Body of pancreas (tissue), 4 donors: ENCODE data around the gene GNL3. TPM values are rescaled to one million over a fixed set of nuclear protein-coding genes. Genes with fewer than 3 reads are reported as not detected.

ENCODE experiments used
- ATAC-seq: fragments of 150-250 bp; one replicate; pipeline ENCODE4 v1.9.1; 2016
- DNase-seq, 4 donors: peaks; one replicate each; pipeline ENCODE4 v3.0.0-alpha.2; 2019
- H3K27ac ChIP-seq, 4 donors: fragments of 200-600 bp; sonication (generic); 1 replicate in 3 of 4; 2 replicates in 1 of 4; pipeline versions ENCODE4 v1.5.1 to v1.6.1; 2016 to 2019; ENCODE audit warnings: mild to moderate bottlenecking in 1 of 4, mixed read lengths in 1 of 4, moderate library complexity in 1 of 4
- H3K27me3 ChIP-seq, 2 donors: fragments of 200-600 bp; sonication (generic); one replicate each; pipeline ENCODE4 v1.6.0; 2016; ENCODE audit warnings: mild to moderate bottlenecking in 1 of 2
- H3K36me3 ChIP-seq, 2 donors: fragments of 200-600 bp; sonication (generic); replicated peaks in 1 of 2; 2 replicates each; pipeline ENCODE4 v1.5.1; 2016; ENCODE audit warnings: low read depth in 2 of 2; ENCODE audit not compliant: insufficient read depth in 1 of 2
- H3K4me1 ChIP-seq: fragments of 200-600 bp; sonication (generic); one replicate; pipeline ENCODE4 v1.6.0; 2016
- H3K4me3 ChIP-seq, 2 donors: fragments of 200-600 bp; sonication (generic); 1 replicate in 1 of 2; 2 replicates in 1 of 2; pipeline ENCODE4 v1.5.1; 2016 to 2019
- H3K9me3 ChIP-seq, 3 donors: fragments of 200-600 bp; sonication (generic); 1 replicate in 2 of 3; 2 replicates in 1 of 3; pipeline ENCODE4 v1.5.1; 2016
- POLR2A ChIP-seq, 3 donors: fragments of 450-650 bp; IDR thresholded peaks; one replicate each; pipeline ENCODE4 v1.6.1; 2016; ENCODE audit warnings: antibody characterized with exemption in 3 of 3, mild to moderate bottlenecking in 2 of 3
- WGBS, 2 donors: methylation state at CpG; one replicate each; pipeline ENCODE4 v1.1.5; 2017; 5-methylcytosine and 5-hydroxymethylcytosine counted together
- intact Hi-C: fragments of 100-400 bp; cut with DNase I; formaldehyde crosslinking; loops from one replicate; pipeline ENCODE4 v1.15.1; 2023
- total RNA-seq, 2 donors: library from RNA; depleted of rRNA; stranded (reverse); fragments of >200 nt; gene quantifications; one replicate each; pipeline ENCODE4 v1.1.0, GENCODE V29; 2016
- TF ChIP-seq, protein P1 (sequence below), 7 experiments: fragments of 450-650 bp in 4 of 7; fragments of 200-600 bp in 3 of 7; sonication (generic) in 3 of 7; IDR thresholded peaks; one replicate each; pipeline ENCODE4 v1.5.1; 2016 to 2019; ENCODE audit warnings: antibody characterized with exemption in 7 of 7

The GNL3 gene
- total RNA-seq, 2 donors from 2014 or later: 46.2 to 122 TPM

DNA sequence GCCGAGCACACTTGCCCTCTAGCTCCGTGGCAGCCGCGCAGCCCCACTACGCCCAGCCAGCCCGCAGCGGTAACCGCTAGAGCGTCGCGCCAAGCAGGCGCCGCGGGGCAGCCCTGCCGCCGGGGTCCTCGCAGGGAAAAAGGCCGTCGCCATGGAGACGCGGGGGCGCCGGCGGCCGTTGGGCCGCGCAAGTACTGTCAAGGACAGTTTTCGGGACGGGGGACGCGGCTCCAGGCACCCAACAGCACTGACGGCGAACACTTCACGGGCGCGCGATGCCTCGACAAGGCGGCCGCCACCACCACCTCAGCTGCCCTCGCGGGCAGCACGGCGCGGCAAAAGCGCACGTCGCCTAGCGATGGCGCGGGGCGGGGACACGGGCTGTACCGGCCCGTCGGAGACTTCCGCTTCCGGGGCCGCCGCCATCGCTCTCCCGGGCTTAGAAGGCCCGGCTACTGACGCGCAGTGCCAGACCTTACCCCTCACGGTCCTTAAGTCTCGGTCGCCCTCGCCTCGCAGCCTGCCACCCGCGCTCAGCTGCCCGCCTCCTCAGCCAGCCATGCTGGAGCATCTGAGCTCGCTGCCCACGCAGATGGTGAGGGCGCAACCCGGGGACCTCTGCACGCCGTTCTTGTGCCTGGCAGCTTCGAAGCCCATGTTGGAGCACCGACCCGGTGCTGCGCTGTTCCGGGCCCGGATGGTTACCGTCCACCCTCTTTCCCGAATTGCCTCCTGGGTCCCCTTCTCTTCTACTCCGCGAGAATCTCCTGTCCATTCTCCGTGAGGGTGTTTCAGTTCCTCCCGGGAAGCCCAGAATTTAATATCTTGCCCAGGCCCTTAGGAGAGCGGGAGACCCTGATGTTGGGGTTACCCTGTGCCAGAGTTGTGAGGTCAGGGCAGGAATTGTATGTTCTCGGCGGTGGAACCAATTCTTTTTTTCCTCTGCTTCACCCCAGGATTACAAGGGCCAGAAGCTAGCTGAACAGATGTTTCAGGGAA, 20.2 kb downstream of the GNL3 start, which contains the start of the genes GLT8D1 and SPCS1:
GLT8D1 (minus strand) TSS at position 104 of the 999 bp plus-strand sequence. CDS start 5,331 bp downstream, outside the sequence.
SPCS1 (plus strand) TSS at position 419 of the 999 bp plus-strand sequence; CDS start at position 560, 141 bp downstream.
- intact Hi-C loops: no loop called here
- Histone ChIP-seq H3K9me3 (no peaks in the 10 kb centered on the region), H3K27me3 (no peaks in the 10 kb centered on the region), H3K4me1 (peaks cover 33% of the 10 kb centered on the region), H3K4me3 (peak within 1 kb of the TSS; percentile 89 to 92), H3K27ac (peak within 1 kb of the TSS; percentile 56 to 89 (median 72)), H3K36me3 (peaks cover 0 to 1% of the 10 kb centered on the region in 2 donors)
- TF ChIP-seq, protein P1, sequence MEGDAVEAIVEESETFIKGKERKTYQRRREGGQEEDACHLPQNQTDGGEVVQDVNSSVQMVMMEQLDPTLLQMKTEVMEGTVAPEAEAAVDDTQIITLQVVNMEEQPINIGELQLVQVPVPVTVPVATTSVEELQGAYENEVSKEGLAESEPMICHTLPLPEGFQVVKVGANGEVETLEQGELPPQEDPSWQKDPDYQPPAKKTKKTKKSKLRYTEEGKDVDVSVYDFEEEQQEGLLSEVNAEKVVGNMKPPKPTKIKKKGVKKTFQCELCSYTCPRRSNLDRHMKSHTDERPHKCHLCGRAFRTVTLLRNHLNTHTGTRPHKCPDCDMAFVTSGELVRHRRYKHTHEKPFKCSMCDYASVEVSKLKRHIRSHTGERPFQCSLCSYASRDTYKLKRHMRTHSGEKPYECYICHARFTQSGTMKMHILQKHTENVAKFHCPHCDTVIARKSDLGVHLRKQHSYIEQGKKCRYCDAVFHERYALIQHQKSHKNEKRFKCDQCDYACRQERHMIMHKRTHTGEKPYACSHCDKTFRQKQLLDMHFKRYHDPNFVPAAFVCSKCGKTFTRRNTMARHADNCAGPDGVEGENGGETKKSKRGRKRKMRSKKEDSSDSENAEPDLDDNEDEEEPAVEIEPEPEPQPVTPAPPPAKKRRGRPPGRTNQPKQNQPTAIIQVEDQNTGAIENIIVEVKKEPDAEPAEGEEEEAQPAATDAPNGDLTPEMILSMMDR (IDR thresholded peaks at IDR 0.05): no peak
- peak; percentile 48 to 81 (median 78) for TF ChIP-seq POLR2A (IDR thresholded peaks at IDR 0.05)
- DNase-seq (peak; percentile 81 to 88 (median 84)), ATAC-seq (peak; percentile 93)
- WGBS, 2 donors: 0% methylated on average over 15 to 83 of the region's 94 CpGs

DNA sequence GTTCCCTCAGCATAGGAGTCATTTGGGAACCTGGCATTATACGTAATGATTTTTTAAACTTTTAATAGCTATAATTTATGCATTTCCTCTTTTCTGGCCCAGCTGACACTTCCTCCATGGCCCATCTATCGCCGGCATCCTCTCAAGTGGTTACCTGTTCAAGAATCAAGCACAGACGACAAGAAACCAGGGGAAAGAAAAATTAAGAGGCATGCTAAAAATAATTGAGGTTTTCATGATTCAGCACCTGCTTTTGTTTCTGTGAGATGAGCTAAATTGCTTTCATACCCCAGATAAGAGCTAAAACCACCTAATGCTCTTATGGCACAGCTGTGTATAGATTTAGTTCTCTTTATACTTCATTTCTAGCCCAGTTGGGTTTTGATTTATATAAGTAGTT, 21.8 kb downstream of the GNL3 start:
- 54 to 73% methylated on average over 4 of the region's 4 CpGs for WGBS, 2 donors
- Histone ChIP-seq H3K9me3 (no peaks in the 10 kb centered on the region), H3K27ac (peak overlapping the region in 1 of 4 donors; percentile 38), H3K27me3 (no peaks in the 10 kb centered on the region), H3K4me3 (no peak overlapping the region), H3K36me3 (peaks cover 0 to 1% of the 10 kb centered on the region in 2 donors), H3K4me1 (peaks cover 33% of the 10 kb centered on the region)
- ATAC-seq (no peak), DNase-seq (no peak)
- no peak for TF ChIP-seq POLR2A (IDR thresholded peaks at IDR 0.05)
- TF ChIP-seq, protein P1 (IDR thresholded peaks at IDR 0.05): no peak
- intact Hi-C loops: no loop called here

DNA sequence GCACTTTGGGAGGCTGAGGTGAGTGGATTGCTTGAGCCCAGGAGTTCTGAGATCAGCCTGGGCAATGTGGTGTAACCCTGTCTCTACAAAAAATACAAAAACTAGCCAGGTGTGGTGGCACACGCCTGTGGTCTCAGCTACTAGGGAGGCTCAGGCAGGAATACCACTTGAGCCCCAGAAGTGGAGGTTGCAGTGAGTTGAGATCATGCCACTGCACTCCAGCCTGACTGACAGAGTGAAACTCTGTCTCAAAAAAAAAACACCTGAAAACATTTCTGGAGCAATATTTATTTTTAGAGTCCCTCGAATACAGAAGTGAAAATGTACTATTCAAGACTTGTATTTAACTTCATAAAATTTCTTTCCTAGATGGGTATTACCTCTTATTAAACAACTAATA, 24.7 kb downstream of the GNL3 start:
- WGBS, 2 donors: 68 to 76% methylated on average over 2 of the region's 2 CpGs
- ATAC-seq: no peak

DNA sequence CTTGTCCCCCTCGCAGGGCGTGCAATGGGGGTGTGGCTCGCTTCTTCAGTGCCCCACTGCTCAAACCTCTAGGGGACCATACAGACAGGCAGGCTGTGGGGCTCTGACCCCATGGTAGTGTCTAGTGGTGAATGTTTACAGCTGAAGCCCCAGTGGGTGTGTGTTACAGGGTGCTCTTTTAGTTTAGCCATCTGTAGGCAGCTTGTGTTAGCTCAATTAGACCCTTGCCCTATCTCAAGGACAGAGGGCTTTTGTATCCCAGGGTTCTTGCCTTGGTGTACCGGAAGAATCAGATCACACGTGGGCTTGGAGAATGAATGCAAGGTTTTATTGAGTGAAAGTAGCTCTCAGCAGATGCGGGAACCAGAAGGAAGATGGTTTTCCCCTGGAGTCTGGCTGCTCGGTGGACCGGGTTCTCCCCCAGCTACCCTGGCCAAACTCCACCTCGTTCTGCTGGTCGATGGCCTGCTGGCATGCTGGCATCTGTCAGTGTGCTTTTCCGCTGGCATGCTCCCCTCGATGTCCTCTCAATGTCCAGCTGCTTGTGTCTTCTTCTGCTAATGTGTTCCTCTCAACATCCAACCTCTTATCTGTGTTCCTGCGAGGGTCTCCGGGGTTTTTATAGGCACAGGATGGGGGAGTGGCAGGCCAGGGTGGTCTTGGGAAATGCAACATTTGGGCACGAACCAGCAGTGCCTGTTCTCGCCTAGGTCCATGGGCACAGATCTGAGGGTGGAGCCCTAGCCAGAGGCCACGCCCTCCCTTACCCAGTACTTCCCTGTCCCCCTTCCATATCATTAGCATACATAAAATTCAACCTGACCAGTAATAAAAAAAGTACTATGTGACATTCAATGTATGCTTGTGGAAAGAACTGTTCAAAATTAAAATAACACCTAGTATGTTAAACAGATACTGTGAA, 26.7 kb downstream of the GNL3 start:
- no peak for TF ChIP-seq POLR2A (IDR thresholded peaks at IDR 0.05)
- TF ChIP-seq, protein P1 (IDR thresholded peaks at IDR 0.05): no peak
- Histone ChIP-seq H3K9me3 (no peaks in the 10 kb centered on the region), H3K4me3 (no peak overlapping the region), H3K4me1 (peaks cover 3% of the 10 kb centered on the region), H3K27me3 (no peaks in the 10 kb centered on the region), H3K27ac (no peak overlapping the region), H3K36me3 (peaks cover 0 to 1% of the 10 kb centered on the region in 2 donors)
- DNase-seq (no peak), ATAC-seq (no peak)
- WGBS, 2 donors: 87 to 91% methylated on average over 15 to 17 of the region's 17 CpGs
- intact Hi-C loops: no loop called here

More for the DNA sequence above, 24.7 kb downstream of the GNL3 start:
- Histone ChIP-seq H3K27me3 (no peaks in the 10 kb centered on the region), H3K36me3 (peaks cover 0 to 1% of the 10 kb centered on the region in 2 donors), H3K27ac (no peak overlapping the region), H3K4me3 (no peak overlapping the region), H3K4me1 (peaks cover 12% of the 10 kb centered on the region), H3K9me3 (no peaks in the 10 kb centered on the region)
- intact Hi-C loops: no loop called here
- DNase-seq: no peak
- no peak for TF ChIP-seq POLR2A (IDR thresholded peaks at IDR 0.05)
- TF ChIP-seq, protein P1 (IDR thresholded peaks at IDR 0.05): no peak
